HG02973 (cell line): Measurements from ENCODE around the gene GSTO2.
"Not testable (repeated sequence)": the region's sequence is repeated elsewhere in the genome, so short reads cannot be mapped to it uniquely, and the experiment has no call there.

Experiments
- ATAC-seq: cut with Tn5 transposase; IDR thresholded peaks from one replicate; pipeline ENCODE4 v1.9.1; 2021; ENCODE audit warnings: moderate library complexity; ENCODE audit not compliant: unreplicated experiment

The GSTO2 gene

DNA sequence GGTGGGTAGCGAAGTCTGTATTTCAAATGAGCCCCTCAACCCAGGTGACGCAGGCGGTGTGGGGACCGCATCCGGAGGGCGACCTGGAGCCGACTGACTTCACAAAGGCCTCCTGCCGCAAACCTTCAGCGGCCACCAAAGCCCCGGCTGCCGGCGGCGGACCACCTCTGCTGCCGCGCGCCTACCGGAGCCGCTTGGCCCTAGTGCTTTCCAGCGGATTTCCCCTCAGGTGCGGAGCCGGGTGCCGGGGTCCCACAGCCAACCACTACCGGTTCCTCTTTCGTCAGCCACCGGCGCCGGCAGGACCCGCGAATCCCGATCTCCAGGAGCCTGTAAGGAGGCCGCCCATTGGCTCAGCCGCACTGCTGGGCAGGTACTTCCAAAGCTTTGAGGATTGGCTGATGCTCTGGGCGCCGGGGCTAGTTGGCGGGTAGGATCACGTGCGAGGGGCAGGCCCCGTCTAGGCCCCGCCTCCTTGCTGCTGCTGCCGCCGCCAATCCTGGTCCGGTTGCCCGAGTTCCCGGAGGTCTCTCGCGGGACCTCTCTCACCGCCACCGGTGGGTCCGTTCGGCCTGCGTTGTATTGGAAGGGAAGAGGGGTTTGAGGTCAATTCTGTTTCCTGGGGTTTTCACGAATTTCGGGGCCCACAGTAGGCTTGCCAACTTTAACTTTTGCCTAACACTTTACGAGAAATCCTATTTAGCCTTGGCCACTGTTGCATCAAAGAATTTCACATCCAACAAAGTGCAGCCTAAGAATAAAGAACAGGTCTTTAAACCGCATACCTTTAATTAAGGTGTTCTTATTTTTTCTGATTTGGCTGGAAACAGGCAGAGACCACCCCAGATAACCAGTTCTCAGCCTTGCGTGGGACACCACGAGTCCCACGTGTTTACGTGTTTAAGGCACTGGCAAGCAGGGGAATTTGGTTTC is at the start of gene GSTO2:
Gene GSTO2 (plus strand): TSS at position 472 of the 933 bp plus-strand sequence. CDS start 5,732 bp downstream, outside the sequence.
- ATAC-seq = peak; percentile 98

DNA sequence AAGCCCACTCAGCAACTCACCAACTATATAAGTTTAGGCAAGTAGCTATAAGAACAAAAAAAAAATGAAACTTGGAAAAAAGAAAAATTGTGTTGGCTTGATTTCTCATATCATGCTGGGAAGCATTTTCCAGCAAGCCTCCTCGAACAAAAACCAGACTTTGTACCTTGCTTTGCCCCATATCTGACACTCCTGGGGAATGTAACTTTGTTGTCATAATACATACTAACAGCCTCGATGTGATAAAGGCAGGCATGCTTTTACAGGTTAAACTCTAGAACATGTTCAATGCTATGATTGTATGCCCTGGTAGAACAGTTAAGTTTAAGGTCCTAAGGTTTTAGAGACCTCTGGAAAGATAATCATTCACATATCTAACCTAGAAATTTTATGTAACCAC is 48.5 kb upstream of the GSTO2 start:
- ATAC-seq = no peak

DNA sequence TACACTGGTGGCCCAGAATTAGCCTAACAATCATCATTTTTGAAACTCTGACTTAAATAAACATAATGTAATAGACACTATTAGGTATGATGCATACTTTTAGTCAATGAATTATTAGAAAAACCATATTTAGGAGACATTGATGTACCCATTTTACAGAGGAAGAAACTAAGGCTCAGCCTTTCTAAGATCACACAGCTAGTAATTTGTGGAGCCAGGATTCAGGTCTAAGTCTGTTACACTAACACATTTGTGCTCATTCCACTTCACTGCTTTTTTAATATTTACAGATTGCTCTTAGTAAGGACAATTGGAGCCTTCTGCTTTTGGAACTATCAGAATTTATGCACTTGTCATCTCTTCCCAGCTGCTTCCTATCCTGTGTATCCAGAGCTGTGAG is 45.7 kb upstream of the GSTO2 start:
- ATAC-seq = no peak

DNA sequence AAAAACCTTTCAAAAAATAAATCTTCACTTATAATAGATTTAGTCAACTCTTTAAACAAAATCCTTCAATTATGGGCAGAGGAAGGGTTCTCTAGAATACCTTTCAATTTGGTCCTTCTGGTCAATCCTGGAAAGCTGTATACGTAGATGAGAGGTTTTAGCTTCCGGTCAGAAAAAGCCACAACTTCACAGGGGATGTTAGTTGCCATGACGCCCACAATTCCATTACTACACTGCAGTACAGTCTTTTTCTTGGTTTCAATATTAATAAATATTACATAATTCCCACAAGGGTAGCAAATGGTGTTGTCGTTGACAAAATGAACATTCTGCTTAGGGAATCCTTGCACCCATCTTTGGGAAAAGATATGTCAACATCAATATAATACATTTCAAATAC is 38.5 kb upstream of the GSTO2 start:
- no peak for ATAC-seq

DNA sequence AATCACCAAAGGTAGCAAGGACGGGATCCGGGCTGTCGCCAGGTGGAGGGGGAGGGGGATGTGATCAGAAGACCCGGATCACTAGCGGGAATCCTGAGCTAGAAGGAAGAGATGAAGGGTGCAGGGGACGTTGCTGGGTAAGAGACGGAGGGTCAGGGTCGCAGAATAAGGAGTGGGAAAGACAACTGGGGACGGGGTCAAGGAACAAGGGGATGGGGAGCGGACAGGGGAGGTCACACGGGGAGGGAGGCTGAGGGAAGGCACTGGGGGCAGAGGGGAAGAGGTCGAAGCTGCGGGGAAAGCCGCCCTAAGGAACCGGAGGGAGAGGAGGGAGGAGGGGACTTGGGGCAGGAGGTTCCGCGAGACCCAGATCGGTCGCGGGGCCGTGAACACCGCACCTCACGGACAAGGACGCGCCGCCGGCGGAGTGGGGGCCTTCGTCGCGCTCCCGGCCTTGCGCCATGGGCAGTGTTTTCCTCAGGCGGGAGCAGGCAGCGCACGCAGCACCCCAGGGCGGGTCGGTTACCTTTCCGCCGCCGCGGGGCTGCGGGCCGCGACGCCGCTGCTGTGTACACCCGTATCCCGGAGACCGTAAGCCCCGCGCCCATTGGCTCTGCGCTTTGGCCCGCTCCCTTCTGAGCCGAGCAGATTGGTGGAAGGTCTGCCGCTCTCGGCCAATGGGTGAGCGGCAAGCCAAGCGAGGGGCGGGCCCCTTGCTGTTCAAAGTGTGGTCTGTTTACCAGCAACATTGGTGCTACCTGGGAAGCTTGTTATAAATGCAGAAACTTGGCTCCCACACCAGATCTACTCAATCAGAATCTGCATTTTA is 37.0 kb upstream of the GSTO2 start, which contains the start of gene CFAP43:
Gene CFAP43 (minus strand): TSS at position 581 of the 829 bp plus-strand sequence. CDS start 118 bp downstream, at position 463.
- peak; percentile 100 for ATAC-seq

DNA sequence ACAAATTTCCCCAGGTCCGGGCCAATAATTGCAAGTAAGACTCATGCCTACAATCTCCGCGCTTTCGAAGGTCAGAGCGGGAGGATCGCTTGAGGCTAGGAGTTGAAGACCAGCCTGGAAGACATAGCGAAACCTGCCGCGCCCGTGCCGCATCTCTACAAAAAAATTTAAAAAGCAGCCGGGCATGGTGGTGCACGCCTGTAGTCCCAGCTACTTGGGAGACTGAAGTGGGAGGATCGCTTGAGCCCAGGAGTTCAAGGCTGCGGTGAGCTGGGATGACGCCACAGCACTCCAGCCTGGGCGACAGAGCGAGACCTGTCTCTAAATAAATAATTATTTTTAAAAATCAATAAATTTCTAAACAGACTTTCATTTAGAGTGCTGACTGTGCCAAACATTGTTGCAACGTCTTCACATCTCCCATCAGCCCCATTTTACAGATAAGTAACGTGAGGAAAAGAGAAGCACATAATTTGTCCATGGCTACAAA is 36.3 kb upstream of the GSTO2 start:
- ATAC-seq = no peak

DNA sequence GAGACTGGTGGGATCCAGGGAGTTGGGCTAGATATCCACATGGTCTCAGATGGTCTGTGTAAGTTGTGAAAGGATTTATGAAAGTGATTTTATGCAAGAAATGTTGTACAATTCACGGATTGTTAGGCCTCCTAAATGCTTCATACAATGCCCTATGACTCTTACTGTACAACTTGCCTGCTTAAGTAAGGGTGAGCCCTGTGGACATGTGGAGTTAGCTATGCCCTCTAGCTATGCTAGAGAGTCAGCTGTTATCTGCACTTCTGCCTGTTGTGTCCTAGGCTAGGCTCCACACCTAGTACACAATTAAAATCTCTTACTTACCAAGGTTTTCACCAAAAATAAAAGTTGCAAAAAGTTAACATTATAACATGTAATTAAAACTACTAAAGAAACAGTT is 35.2 kb upstream of the GSTO2 start:
- ATAC-seq = no peak

DNA sequence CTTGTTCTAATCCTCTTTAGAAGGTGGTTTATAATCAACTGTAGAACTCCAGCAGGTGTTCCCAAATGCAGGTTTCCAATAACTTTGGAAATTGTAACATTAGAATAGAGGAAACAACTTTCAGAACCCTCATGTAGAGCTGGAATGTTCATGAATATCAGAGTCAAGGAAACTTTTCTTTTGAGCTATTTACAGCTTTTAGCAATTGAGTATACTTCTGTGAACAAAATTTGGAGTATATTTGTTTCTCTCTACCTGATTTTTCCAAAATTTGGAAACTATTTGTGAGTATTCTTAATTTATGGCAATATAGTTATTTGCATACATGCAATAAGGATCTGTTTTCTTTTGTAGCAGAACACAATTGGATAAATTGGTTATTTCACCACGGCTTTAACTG is 34.0 kb upstream of the GSTO2 start:
- ATAC-seq = no peak

DNA sequence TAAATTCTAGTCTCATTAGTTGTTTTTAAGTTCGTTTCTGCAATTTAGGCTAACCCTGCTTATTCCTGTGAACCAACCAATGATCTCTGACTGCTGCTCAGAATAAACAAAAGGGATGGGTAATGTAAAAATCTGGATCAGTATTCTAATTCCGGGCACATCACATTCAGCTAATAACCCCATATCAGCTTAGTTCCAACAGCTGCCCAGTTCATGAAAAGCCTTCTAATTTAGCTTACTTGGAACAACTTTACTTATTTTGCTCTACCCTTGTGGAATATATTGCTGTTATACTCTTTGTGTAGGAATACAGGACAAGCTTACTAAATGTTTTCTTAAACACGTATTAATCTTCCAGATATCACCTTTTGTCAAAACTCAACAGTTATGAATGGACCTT is 33.2 kb upstream of the GSTO2 start:
- no peak for ATAC-seq

DNA sequence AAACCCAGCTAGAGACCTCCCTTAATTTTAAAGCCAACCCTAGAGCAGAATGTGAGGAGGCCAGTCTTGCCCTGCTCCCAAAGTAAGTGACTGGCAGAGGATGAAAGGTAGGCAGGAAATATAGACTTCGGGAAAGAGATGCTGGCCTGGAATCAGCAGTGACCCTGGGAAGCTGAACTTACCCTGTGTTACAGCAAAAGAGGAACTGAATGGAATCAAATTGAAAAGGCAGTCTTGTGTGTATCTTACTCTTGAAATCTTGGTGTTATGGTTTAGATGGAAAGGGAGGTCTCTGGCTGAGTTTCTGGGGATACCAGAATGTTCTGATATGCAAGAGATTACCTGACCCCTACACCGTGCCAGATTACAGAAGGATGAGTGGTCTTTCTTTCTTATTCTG is 28.9 kb upstream of the GSTO2 start:
- no peak for ATAC-seq

DNA sequence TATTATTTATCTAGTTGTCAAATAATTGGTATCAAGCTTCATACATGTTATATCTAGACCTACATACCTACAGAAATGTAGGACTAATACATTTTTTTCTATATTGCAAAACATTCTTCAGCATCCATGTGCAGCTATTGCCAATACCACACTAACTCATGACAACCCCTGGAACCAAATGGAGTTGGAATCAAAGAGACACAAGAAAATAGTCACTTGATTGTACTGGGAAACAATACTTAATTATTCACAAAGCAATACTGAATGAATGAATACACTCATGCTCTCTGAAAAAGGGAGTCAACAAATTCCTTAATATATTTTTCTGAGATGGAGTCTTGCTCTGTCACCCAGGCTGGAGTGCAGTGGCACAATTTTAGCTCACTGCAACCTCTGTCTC is 26.4 kb upstream of the GSTO2 start:
- no peak for ATAC-seq

DNA sequence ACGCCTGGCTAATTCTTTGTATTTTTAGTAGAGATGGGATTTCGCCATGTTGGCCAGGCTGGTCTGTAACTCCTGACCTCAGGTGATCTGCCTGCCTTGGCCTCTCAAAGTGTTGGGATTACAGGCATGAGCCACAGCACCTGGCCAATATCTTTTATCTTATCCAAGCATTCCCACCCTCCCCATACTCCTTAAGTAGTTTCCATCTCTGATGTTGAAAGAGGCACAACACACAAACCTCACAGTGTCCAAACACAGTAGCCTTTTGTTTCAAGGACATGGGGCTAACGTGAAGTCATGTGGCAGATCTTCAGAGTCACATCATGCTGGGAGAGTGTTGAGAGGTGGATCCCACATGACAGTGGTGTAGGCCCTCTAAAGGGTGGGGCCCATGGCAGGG is 26.0 kb upstream of the GSTO2 start:
- ATAC-seq = not testable (repeated sequence)

DNA sequence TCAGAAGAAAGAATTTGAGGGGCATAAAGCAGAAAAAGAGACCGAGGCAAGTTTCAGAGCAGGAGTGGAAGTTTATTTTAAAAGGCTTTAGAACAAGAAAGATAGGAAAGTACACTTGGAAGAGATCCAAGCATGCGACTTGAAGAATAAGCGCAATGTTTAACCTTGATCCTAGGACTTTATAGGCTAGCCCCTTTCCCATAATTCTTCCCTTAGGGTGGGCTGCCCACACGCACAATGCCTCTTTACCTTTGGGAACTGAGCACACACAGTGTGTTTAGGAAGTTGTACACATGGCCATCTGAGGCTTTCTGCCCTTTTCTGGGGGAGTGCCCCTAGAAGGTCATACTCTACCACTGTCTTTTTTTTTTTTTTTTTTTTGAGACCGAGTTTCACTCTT is 25.5 kb upstream of the GSTO2 start:
- no peak for ATAC-seq

DNA sequence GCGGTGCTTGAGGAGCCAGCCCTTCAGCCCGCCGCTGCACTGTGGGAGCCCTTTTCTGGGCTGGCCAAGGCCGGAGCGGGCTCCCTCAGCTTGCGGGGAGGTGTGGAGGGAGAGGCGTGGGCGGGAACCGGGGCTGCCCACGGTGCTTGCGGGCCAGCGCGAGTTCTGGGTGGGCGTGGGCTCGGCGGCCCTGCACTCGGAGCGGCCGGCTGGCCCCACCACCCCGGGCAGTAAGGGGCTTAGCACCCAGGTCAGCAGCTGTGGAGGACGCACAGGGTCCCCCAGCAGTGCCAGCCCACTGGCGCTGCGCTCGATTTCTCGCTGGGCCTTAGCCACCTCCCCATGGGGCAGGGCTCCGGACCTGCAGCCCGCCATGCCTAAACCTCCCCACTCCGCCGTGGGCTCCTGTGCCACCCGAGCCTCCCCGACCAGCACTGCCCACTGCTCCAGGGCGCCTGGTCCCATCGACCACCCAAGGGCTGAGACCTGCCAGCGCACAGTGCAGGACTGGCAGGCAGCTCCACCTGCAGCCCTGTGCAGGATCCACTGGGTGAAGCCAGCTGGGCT is 23.8 kb upstream of the GSTO2 start:
- no peak for ATAC-seq

DNA sequence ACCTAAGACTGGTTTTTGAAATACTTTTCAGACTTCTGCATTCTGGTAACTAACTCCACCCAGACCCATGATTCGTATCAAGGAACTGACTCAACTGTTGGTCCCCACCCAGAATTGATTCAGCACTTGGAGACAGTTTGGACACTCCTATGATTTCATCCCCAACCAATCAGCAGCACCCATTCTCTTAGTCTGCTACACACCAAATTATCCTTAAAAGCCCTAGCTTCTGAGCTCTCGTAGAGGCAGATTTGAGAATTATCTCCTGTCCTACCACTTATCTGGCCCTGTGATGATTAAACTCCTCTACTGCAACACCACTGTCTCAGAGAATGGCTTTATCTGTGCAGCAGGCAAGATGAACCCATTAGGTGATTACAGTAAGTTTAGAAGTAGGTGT is 22.0 kb upstream of the GSTO2 start:
- no peak for ATAC-seq

DNA sequence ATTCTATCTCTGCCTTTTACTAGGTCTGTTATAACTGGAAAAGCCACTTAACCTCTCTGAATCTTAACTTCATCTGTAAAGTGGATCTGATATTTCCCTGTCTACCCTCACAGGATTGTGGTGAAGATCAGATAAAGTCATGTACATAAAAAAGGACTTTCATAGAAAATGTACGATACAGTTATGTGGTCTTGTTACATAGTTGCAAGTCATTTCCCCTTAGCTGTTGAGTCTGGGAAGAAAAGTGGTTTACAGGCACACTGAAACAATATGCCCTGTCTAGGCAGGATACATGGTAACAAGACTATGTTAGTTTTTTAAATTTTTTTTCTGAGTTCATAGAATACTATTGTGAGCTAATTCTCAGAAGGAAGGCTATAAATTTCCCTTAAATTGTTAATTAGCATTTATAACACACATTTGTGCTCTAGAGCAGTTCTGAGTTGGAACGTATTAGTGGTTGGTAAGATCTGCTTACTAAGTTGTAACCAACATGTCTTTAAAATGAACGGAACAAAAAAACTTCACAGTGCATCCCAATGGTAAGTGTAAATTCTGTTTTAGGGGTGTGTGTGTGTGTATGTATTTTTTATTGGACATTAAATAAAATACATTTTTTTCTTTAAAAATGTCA is 21.4 kb upstream of the GSTO2 start:
- ATAC-seq = no peak

DNA sequence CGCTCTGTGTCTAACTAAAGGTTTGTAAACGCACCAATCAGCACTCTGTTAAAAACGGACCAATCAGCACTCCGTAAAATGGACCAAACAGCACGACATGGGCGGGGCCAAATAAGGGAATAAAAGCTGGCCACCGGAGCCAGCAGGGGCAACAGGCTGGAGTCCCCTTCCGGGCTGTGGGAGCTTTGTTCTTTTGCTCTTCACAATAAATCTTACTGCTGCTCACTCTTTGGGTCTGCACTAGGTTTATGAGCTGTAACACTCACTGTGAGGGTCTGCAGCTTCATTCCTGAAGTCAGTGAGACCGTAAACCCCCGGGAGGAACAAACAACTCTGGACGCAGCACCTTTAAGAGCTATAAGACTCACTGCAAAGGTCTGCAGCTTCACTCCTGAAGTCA is 20.1 kb upstream of the GSTO2 start:
- not testable (repeated sequence) for ATAC-seq

DNA sequence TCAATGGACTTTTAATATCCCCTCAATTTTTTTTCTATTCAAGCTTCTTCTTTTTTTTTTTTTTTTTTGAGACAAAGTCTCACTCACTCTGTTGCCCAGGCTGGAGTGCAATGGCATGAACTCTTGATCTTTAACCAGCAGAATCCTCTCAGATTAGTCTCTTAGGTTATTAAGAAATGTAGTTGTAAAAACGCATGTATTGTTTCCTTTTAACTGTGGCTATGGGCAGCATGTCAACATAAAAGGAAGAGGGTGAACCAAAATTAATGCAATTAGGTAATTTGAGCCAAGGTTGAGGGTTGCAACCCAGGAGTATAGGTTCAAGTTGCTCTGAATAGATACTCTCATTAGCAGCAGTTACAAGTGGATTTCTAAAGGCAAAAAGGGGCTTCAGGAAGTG is 18.6 kb upstream of the GSTO2 start:
- ATAC-seq = no peak

DNA sequence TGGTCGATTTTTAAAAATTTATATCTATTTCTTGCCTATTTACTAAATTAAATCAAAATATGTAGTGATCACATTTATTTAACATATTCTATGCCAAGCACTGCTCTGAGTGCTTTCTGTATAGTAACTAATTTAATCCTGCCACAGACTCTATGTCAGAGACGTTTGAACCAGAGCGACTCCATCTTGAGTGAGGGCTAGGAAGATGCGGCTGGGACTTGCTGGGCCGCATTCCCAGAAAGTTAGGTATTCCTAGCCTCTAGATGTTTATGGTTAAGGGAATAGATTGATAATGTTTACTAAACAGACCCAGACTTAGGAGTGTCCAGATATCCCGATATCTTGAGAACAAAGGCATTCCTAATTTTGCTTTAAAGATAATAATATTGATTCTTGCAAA is 17.5 kb upstream of the GSTO2 start:
- no peak for ATAC-seq

DNA sequence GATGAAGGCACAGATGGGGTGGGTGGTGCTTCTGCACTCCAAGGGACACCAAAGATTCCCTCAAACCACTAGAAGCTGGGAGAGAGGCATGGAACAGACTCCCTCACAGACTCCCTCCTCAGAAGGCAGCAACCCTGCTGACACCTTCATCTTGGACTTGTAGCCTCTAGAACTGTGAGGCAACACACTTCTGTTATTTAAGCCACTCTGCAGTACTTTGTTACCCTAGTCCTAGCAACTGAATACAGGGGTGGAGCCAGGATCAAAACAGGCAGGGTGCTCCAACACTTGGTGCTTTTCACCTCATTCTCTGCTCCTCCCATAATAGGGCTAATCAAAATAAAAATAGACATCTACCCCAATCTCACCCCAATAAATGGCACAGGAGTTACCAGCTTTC is 16.6 kb upstream of the GSTO2 start:
- no peak for ATAC-seq

DNA sequence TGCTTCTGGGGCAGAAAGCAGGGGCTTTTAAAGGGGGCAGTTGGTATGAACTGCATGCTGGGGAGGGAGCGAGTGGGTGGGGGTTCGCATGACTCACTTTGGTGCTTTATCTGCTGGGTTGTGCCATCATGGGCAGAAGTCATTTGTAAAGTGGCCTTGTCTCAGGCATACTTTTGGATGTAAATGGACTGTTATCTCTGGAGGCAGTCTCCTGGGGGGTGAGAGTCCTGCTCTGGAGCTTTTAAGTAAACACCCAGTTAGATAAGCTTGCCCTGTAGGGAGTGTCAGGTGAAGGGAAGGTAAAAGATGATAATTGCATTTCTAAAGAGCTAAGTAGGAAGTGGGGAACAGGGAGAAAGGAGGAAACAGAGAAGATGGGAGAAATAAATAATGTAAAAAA is 15.9 kb upstream of the GSTO2 start:
- no peak for ATAC-seq
